ENCODE data around the gene MAML1. TPM values are rescaled to one million over a fixed set of nuclear protein-coding genes. Genes with fewer than 3 reads are reported as not detected.

MAML1 gene
- polyA plus RNA-seq, 1 of the 3 experiments (the other 2 are of a cell fraction) = 8.1 TPM

- Histone ChIP-seq H3K4me2 (peak overlapping the region; percentile 75; the same call in 1 of the 2 replicates), H3K79me2 (ENCODE audit: insufficient read depth) (peaks cover 83% of the 10 kb centered on the region), H3K4me3 (ENCODE audit: low read depth in 2 of 2, low read length in 1 of 2) (no peak overlapping the region), H3K27me3 (ENCODE audit: insufficient read depth) (no peaks in the 10 kb centered on the region), H3F3A (replicated peaks; ENCODE audit: insufficient read depth) (peaks cover 14% of the 10 kb centered on the region), H4K20me1 (ENCODE audit: insufficient read depth) (peaks cover 75% of the 10 kb centered on the region), H3K4me1 (ENCODE audit: control insufficient read depth in 1 of 2, insufficient read depth in 2 of 2, low read depth in 1 of 2, low read length in 1 of 2) (peaks cover 16 to 21% of the 10 kb centered on the region in 2 experiments), H3K27ac (ENCODE audit: low read depth in 2 of 2, low read length in 1 of 2) (no peak overlapping the region), H3K9me3 (no peaks in the 10 kb centered on the region), H3K9ac (no peak overlapping the region), H2AFZ (ENCODE audit: low read depth) (no peak overlapping the region), H3K9me2 (no peaks in the 10 kb centered on the region), H3K36me3 (replicated peaks in 1 of 2; ENCODE audit: control insufficient read depth in 1 of 2, insufficient read depth in 2 of 2, low read length in 1 of 2) (peaks cover 58 to 65% of the 10 kb centered on the region in 2 experiments)
- POLR2A ChIA-PET = no interaction called here
- 88% methylated on average over 3 of the region's 3 CpGs for WGBS (ENCODE audit: low lambda C conversion rate)
- CTCF ChIA-PET = interaction anchor here (2.0 kb wide), 1 partner anchor 22 kb away, joined by 5 read pairs; no protein-coding TSS in a partner anchor
- TF ChIP-seq GATA2 (CRISPR knock-in tag; IDR thresholded peaks at IDR 0.05) (no peak), CTCF (IDR thresholded peaks at IDR 0.05) (no peak), MXI1 (IDR thresholded peaks at IDR 0.05; ENCODE audit: low read depth, low read length) (no peak), RFX5 (IDR thresholded peaks at IDR 0.05; ENCODE audit: low read length) (no peak), USF2 (IDR thresholded peaks at IDR 0.05; ENCODE audit: borderline replicate concordance, low read depth, low read length) (no peak), SIN3A (IDR thresholded peaks at IDR 0.05; ENCODE audit: borderline replicate concordance, low read depth, low read length) (no peak), ZBTB33 (IDR thresholded peaks at IDR 0.05; ENCODE audit: borderline replicate concordance, low read depth) (no peak)
- peak; percentile 8 for DNase-seq
These were observed 92.1 kb downstream of the MAML1 start for GRCh38 chr5:179824745-179825112.

- ChIA-PET POLR2A (no interaction called here), CTCF (interaction anchor here (1.0 to 2.0 kb wide), 2 partner anchors 12 to 23 kb away, joined by 3 to 5 read pairs; no protein-coding TSS in a partner anchor)
- H3K4me3 ChIP-seq (ENCODE audit: low read depth in 2 of 2, low read length in 1 of 2) = no peak overlapping the region
- peaks cover 88% of the 10 kb centered on the region for H3K79me2 ChIP-seq (ENCODE audit: insufficient read depth)
- DNase-seq = peak; percentile 36
- H3K9ac ChIP-seq = no peak overlapping the region
- H3K27ac ChIP-seq (ENCODE audit: low read depth in 2 of 2, low read length in 1 of 2) = no peak overlapping the region
- no peak for TF ChIP-seq RAD21 (IDR thresholded peaks at IDR 0.05; ENCODE audit: low read length)
- TF ChIP-seq MAX (IDR thresholded peaks at IDR 0.05; ENCODE audit: low read depth) = no peak
- no peak for TF ChIP-seq JUND (IDR thresholded peaks at IDR 0.05)
- TF ChIP-seq MXI1 (IDR thresholded peaks at IDR 0.05; ENCODE audit: low read depth, low read length) = no peak
- peaks cover 83% of the 10 kb centered on the region for H4K20me1 ChIP-seq (ENCODE audit: insufficient read depth)
- no peak overlapping the region for H2AFZ ChIP-seq (ENCODE audit: low read depth)
- H3F3A ChIP-seq (replicated peaks; ENCODE audit: insufficient read depth) = peaks cover 15% of the 10 kb centered on the region
- H3K27me3 ChIP-seq (ENCODE audit: insufficient read depth) = no peaks in the 10 kb centered on the region
- H3K4me1 ChIP-seq (ENCODE audit: control insufficient read depth in 1 of 2, insufficient read depth in 2 of 2, low read depth in 1 of 2, low read length in 1 of 2) = peaks cover 8 to 13% of the 10 kb centered on the region in 2 experiments
- H3K4me2 ChIP-seq = no peak overlapping the region
- H3K9me2 ChIP-seq = no peaks in the 10 kb centered on the region
- no peaks in the 10 kb centered on the region for H3K9me3 ChIP-seq
- WGBS (ENCODE audit: low lambda C conversion rate) = 83% methylated on average over 13 of the region's 13 CpGs
- peaks cover 64 to 75% of the 10 kb centered on the region in 2 experiments for H3K36me3 ChIP-seq (replicated peaks in 1 of 2; ENCODE audit: control insufficient read depth in 1 of 2, insufficient read depth in 2 of 2, low read length in 1 of 2)
These were observed 93.1 kb downstream of the MAML1 start for GRCh38 chr5:179825655-179826182.

Small RNAs within 50 kb of the gene (small RNA-seq; reads per million reads assigned to genes)
- 0 to 0.59 (median 0) reads per million in 7 experiments for gene MIR1229

Other genes starting within 250 kb of the MAML1 start
- 30.3 and 31.5 TPM in 2 replicates for gene RUFY1, start 182.3 kb upstream of the MAML1 start, polyA plus RNA-seq (2012; rRNA removed)
- 192 and 197 TPM in 2 replicates for gene HNRNPH1, start 109.2 kb upstream of the MAML1 start, polyA plus RNA-seq (2012; rRNA removed)
- gene CBY3, start 51.8 kb upstream of the MAML1 start, polyA plus RNA-seq (2012; rRNA removed) = not detected in 2 replicates
- gene CANX, start 33.9 kb upstream of the MAML1 start, polyA plus RNA-seq (2012; rRNA removed) = 142 and 215 TPM in 2 replicates
- 0.34 and 0.43 TPM in 2 replicates for gene LTC4S, start 61.2 kb downstream of the MAML1 start, polyA plus RNA-seq (2012; rRNA removed)
- gene MGAT4B, start 74.0 kb downstream of the MAML1 start, polyA plus RNA-seq (2012; rRNA removed) = 174 and 190 TPM in 2 replicates
- 181 and 185 TPM in 2 replicates for gene SQSTM1, start 88.1 kb downstream of the MAML1 start, polyA plus RNA-seq (2012; rRNA removed)
- gene MRNIP, start 126.0 kb downstream of the MAML1 start, polyA plus RNA-seq (2012; rRNA removed) = 32.8 and 34.9 TPM in 2 replicates
- gene TBC1D9B, start 175.1 kb downstream of the MAML1 start, polyA plus RNA-seq (2012; rRNA removed) = 75.6 and 76.1 TPM in 2 replicates

Data from SK-N-SH (cell line).